Measurements from ENCODE around the gene SPACA1. TPM values are rescaled to one million over a fixed set of nuclear protein-coding genes. Genes with fewer than 3 reads are reported as not detected.

Gene SPACA1, protein sequence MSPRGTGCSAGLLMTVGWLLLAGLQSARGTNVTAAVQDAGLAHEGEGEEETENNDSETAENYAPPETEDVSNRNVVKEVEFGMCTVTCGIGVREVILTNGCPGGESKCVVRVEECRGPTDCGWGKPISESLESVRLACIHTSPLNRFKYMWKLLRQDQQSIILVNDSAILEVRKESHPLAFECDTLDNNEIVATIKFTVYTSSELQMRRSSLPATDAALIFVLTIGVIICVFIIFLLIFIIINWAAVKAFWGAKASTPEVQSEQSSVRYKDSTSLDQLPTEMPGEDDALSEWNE
- total RNA-seq (not detected), polyA plus RNA-seq (not detected)

DNA sequence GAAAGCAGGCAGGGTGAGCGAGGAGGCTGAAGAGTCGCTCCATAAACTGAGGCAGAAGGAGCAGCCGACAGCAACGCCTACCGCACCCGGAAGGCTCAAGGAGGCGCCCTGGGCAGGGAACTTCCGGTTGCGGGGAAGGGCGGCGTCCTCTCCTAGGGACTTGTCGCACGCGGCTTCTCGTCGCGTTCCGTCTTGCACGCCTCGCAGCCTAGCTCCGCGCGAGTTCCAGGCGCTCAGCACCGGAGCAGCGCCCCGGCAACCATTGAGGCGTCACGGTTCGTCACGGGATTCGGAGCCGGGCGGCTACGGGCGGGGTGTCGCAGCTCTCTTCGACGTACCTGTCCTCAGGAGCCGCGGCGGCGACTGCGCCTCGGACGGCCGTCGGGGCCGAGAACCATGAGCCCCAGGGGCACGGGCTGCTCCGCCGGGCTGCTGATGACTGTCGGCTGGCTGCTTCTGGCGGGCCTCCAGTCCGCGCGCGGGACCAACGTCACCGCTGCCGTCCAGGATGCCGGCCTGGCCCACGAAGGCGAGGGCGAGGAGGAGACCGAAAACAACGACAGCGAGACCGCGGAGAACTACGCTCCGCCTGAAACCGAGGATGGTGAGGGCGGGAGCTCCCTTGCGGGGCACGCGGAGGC lies at the start of gene SPACA1:
SPACA1 (plus strand) TSS at position 332 of the 641 bp plus-strand sequence; CDS start at position 397, 65 bp downstream.
- Histone ChIP-seq H3K9me3 (ENCODE audit: control insufficient read depth in 4 of 4, low read length in 3 of 4) (peaks cover 0 to 3% (median 1%) of the 10 kb centered on the region in 4 donors), H3K9ac (ENCODE audit: low read depth in 1 of 2, low read length in 2 of 2) (no peak within 1 kb of the TSS), H3K4me1 (ENCODE audit: control insufficient read depth in 4 of 4, insufficient read depth in 4 of 4, low read length in 3 of 4) (no peaks in the 10 kb centered on the region), H3K27ac (ENCODE audit: low read depth in 1 of 2, low read length in 2 of 2) (no peak within 1 kb of the TSS), H3K36me3 (ENCODE audit: control insufficient read depth in 4 of 4, insufficient read depth in 3 of 4, low read depth in 1 of 4, low read length in 3 of 4) (no peaks in the 10 kb centered on the region), H3K27me3 (ENCODE audit: control insufficient read depth in 4 of 4, insufficient read depth in 4 of 4, low read length in 3 of 4) (no peaks in the 10 kb centered on the region), H3K4me3 (ENCODE audit: low read depth in 1 of 3, low read length in 3 of 3) (no peak within 1 kb of the TSS)
- TF ChIP-seq EGR1 (IDR thresholded peaks at IDR 0.05; ENCODE audit: low read depth in 2 of 2) (no peak), RXRA (IDR thresholded peaks at IDR 0.05) (no peak), JUND (IDR thresholded peaks at IDR 0.05) (no peak), FOXA2 (IDR thresholded peaks at IDR 0.05) (no peak), TAF1 (conservative IDR thresholded peaks at IDR 0.05) (no peak), FOXA1 (IDR thresholded peaks at IDR 0.05) (no peak), HNF4G (IDR thresholded peaks at IDR 0.05) (no peak), RAD21 (IDR thresholded peaks at IDR 0.05) (no peak), NR2F2 (IDR thresholded peaks at IDR 0.05) (no peak), SP1 (IDR thresholded peaks at IDR 0.05) (no peak), YY1 (IDR thresholded peaks at IDR 0.05) (no peak), HNF4A (conservative IDR thresholded peaks at IDR 0.05) (no peak), GABPA (IDR thresholded peaks at IDR 0.05 in 1 of 2, conservative IDR thresholded peaks at IDR 0.05 in 1 of 2) (no peak)
- TF ChIP-seq, protein P1, sequence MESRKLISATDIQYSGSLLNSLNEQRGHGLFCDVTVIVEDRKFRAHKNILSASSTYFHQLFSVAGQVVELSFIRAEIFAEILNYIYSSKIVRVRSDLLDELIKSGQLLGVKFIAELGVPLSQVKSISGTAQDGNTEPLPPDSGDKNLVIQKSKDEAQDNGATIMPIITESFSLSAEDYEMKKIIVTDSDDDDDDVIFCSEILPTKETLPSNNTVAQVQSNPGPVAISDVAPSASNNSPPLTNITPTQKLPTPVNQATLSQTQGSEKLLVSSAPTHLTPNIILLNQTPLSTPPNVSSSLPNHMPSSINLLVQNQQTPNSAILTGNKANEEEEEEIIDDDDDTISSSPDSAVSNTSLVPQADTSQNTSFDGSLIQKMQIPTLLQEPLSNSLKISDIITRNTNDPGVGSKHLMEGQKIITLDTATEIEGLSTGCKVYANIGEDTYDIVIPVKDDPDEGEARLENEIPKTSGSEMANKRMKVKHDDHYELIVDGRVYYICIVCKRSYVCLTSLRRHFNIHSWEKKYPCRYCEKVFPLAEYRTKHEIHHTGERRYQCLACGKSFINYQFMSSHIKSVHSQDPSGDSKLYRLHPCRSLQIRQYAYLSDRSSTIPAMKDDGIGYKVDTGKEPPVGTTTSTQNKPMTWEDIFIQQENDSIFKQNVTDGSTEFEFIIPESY (IDR thresholded peaks at IDR 0.05) = no peak
- TF ChIP-seq, protein P2, sequence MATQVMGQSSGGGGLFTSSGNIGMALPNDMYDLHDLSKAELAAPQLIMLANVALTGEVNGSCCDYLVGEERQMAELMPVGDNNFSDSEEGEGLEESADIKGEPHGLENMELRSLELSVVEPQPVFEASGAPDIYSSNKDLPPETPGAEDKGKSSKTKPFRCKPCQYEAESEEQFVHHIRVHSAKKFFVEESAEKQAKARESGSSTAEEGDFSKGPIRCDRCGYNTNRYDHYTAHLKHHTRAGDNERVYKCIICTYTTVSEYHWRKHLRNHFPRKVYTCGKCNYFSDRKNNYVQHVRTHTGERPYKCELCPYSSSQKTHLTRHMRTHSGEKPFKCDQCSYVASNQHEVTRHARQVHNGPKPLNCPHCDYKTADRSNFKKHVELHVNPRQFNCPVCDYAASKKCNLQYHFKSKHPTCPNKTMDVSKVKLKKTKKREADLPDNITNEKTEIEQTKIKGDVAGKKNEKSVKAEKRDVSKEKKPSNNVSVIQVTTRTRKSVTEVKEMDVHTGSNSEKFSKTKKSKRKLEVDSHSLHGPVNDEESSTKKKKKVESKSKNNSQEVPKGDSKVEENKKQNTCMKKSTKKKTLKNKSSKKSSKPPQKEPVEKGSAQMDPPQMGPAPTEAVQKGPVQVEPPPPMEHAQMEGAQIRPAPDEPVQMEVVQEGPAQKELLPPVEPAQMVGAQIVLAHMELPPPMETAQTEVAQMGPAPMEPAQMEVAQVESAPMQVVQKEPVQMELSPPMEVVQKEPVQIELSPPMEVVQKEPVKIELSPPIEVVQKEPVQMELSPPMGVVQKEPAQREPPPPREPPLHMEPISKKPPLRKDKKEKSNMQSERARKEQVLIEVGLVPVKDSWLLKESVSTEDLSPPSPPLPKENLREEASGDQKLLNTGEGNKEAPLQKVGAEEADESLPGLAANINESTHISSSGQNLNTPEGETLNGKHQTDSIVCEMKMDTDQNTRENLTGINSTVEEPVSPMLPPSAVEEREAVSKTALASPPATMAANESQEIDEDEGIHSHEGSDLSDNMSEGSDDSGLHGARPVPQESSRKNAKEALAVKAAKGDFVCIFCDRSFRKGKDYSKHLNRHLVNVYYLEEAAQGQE (IDR thresholded peaks at IDR 0.05) = no peak
- TF ChIP-seq, protein P3, sequence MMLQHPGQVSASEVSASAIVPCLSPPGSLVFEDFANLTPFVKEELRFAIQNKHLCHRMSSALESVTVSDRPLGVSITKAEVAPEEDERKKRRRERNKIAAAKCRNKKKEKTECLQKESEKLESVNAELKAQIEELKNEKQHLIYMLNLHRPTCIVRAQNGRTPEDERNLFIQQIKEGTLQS (IDR thresholded peaks at IDR 0.05) = no peak
- TF ChIP-seq, protein P4, sequence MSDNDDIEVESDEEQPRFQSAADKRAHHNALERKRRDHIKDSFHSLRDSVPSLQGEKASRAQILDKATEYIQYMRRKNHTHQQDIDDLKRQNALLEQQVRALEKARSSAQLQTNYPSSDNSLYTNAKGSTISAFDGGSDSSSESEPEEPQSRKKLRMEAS (IDR thresholded peaks at IDR 0.05) = no peak
- TF ChIP-seq, protein P5, sequence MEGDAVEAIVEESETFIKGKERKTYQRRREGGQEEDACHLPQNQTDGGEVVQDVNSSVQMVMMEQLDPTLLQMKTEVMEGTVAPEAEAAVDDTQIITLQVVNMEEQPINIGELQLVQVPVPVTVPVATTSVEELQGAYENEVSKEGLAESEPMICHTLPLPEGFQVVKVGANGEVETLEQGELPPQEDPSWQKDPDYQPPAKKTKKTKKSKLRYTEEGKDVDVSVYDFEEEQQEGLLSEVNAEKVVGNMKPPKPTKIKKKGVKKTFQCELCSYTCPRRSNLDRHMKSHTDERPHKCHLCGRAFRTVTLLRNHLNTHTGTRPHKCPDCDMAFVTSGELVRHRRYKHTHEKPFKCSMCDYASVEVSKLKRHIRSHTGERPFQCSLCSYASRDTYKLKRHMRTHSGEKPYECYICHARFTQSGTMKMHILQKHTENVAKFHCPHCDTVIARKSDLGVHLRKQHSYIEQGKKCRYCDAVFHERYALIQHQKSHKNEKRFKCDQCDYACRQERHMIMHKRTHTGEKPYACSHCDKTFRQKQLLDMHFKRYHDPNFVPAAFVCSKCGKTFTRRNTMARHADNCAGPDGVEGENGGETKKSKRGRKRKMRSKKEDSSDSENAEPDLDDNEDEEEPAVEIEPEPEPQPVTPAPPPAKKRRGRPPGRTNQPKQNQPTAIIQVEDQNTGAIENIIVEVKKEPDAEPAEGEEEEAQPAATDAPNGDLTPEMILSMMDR (IDR thresholded peaks at IDR 0.05; ENCODE audit: low read depth, low read length, missing input control) = no peak
- no peak for DNase-seq (ENCODE audit: low spot score)
- 56% methylated on average over 77 of the region's 77 CpGs for WGBS
